ENCODE measurements around the gene TAS2R46. TPM values are rescaled to one million over a fixed set of nuclear protein-coding genes. Genes with fewer than 3 reads are reported as not detected.
A peak's percentile ranks its signal among the peaks of the same experiment; 100 is the strongest.

Gene TAS2R46
- total RNA-seq, 4 donors from 2014 or later = 0.67 to 5.8 (median 0.89) TPM; not detected in 1

GRCh38 chr12:11075642-11076041 is 13.5 kb upstream of the TAS2R46 start:
- Histone ChIP-seq H3K4me3 (no peak overlapping the region), H3K36me3 (no peaks in the 10 kb centered on the region), H3K4me1 (peaks cover 0 to 16% (median 0%) of the 10 kb centered on the region in 3 donors), H3K9me3 (peaks cover 0 to 4% (median 0%) of the 10 kb centered on the region in 3 donors), H3K27ac (no peak overlapping the region), H3K27me3 (no peaks in the 10 kb centered on the region)
- ATAC-seq = no peak
- TF ChIP-seq POLR2A (IDR thresholded peaks at IDR 0.05) = no peak
- TF ChIP-seq EP300 (IDR thresholded peaks at IDR 0.05) = no peak
- no peak for TF ChIP-seq POLR2AphosphoS5 (IDR thresholded peaks at IDR 0.05)
- TF ChIP-seq CTCF (IDR thresholded peaks at IDR 0.05) = no peak
- WGBS, 2 donors (ENCODE audit: low coverage in 1 of 2) = 73 to 84% methylated on average over 3 of the region's 3 CpGs

- no peak for TF ChIP-seq POLR2A (IDR thresholded peaks at IDR 0.05)
- no peak for TF ChIP-seq EP300 (IDR thresholded peaks at IDR 0.05)
- TF ChIP-seq CTCF (IDR thresholded peaks at IDR 0.05) = no peak
- no peak for TF ChIP-seq POLR2AphosphoS5 (IDR thresholded peaks at IDR 0.05)
- Histone ChIP-seq H3K27ac (no peak overlapping the region), H3K9me3 (no peaks in the 10 kb centered on the region), H3K4me3 (no peak overlapping the region), H3K4me1 (peaks cover 0 to 16% (median 0%) of the 10 kb centered on the region in 3 donors), H3K36me3 (no peaks in the 10 kb centered on the region), H3K27me3 (no peaks in the 10 kb centered on the region)
- no peak for ATAC-seq
- 64 to 67% methylated on average over 2 to 4 of the region's 4 CpGs for WGBS, 2 donors (ENCODE audit: low coverage in 1 of 2)
Observed at GRCh38 chr12:11071414-11071813, 9.3 kb upstream of the TAS2R46 start.

- H3K36me3 ChIP-seq = no peaks in the 10 kb centered on the region
- no peak for TF ChIP-seq CTCF (IDR thresholded peaks at IDR 0.05)
- no peak for TF ChIP-seq POLR2A (IDR thresholded peaks at IDR 0.05)
- TF ChIP-seq POLR2AphosphoS5 (IDR thresholded peaks at IDR 0.05) = no peak
- TF ChIP-seq EP300 (IDR thresholded peaks at IDR 0.05) = no peak
- H3K4me3 ChIP-seq = no peak overlapping the region
- ATAC-seq = no peak
- 57 to 69% methylated on average over 1 of the region's 1 CpG for WGBS, 2 donors (ENCODE audit: low coverage in 1 of 2)
- peaks cover 0 to 16% (median 0%) of the 10 kb centered on the region in 3 donors for H3K4me1 ChIP-seq
- H3K27ac ChIP-seq = no peak overlapping the region
- no peaks in the 10 kb centered on the region for H3K9me3 ChIP-seq
- no peaks in the 10 kb centered on the region for H3K27me3 ChIP-seq
Observed at GRCh38 chr12:11070999-11071398, 8.9 kb upstream of the TAS2R46 start.

- H3K27me3 ChIP-seq = no peaks in the 10 kb centered on the region
- H3K4me1 ChIP-seq = peaks cover 0 to 16% (median 0%) of the 10 kb centered on the region in 3 donors
- H3K9me3 ChIP-seq = no peaks in the 10 kb centered on the region
- ATAC-seq = no peak
- no peak overlapping the region for H3K27ac ChIP-seq
- H3K36me3 ChIP-seq = no peaks in the 10 kb centered on the region
- TF ChIP-seq EP300 (IDR thresholded peaks at IDR 0.05) (no peak), CTCF (IDR thresholded peaks at IDR 0.05) (no peak), POLR2AphosphoS5 (IDR thresholded peaks at IDR 0.05) (no peak), POLR2A (IDR thresholded peaks at IDR 0.05) (no peak)
- WGBS, 2 donors (ENCODE audit: low coverage in 1 of 2) = 81% methylated on average over 4 to 5 of the region's 5 CpGs
- H3K4me3 ChIP-seq = no peak overlapping the region
Observed at GRCh38 chr12:11069854-11070365, 7.8 kb upstream of the TAS2R46 start.

- Histone ChIP-seq H3K4me3 (no peak overlapping the region), H3K36me3 (no peaks in the 10 kb centered on the region), H3K27ac (no peak overlapping the region), H3K4me1 (peaks cover 0 to 16% (median 0%) of the 10 kb centered on the region in 3 donors), H3K27me3 (no peaks in the 10 kb centered on the region), H3K9me3 (no peaks in the 10 kb centered on the region)
- WGBS, 2 donors (ENCODE audit: low coverage in 1 of 2) = 2 to 16% methylated on average over 2 of the region's 2 CpGs
- TF ChIP-seq CTCF (IDR thresholded peaks at IDR 0.05) (no peak), POLR2AphosphoS5 (IDR thresholded peaks at IDR 0.05) (no peak), POLR2A (IDR thresholded peaks at IDR 0.05) (no peak), EP300 (IDR thresholded peaks at IDR 0.05) (no peak)
- ATAC-seq = peak; percentile 43
Observed at GRCh38 chr12:11067514-11067913, 5.4 kb upstream of the TAS2R46 start.

All from gastroesophageal sphincter (tissue), 4 donors.